HepG2 (cell line): ENCODE data around the gene REPS2.

Source experiments
- GFI1 ChIP-seq: sonication (generic); formaldehyde crosslinking; IDR thresholded peaks from 2 replicates; pipeline ENCODE4 v1.5.0; 2020; ENCODE audit warnings: missing genetic modification reagents, mild to moderate bottlenecking, borderline replicate concordance
- POLR2A ChIP-seq, 2 experiments: IDR thresholded peaks; 2 replicates each; pipeline ENCODE4 v1.6.1; 2011; ENCODE audit warnings: low read depth in 2 of 2, low read length in 2 of 2, mild to moderate bottlenecking in 1 of 2, moderate library complexity in 1 of 2; ENCODE audit not compliant: insufficient read depth in 1 of 2
- SALL2 ChIP-seq: sonication (generic); formaldehyde crosslinking; IDR thresholded peaks from 2 replicates; pipeline ENCODE4 v1.8.1; 2023; ENCODE audit warnings: mild to moderate bottlenecking, missing genetic modification reagents, inconsistent platforms
- TCF12 ChIP-seq, 2 experiments: fragments of 450-650 bp in 1 of 2; sonication (generic) in 1 of 2; formaldehyde crosslinking in 1 of 2; IDR thresholded peaks; 2 replicates each; pipeline versions ENCODE4 v1.6.1 to v1.8.0; 2017 to 2022; ENCODE audit warnings: antibody characterized with exemption in 1 of 2, mild to moderate bottlenecking in 1 of 2, missing genetic modification reagents in 1 of 2, moderate library complexity in 1 of 2
- TIGD3 ChIP-seq: sonication (generic); formaldehyde crosslinking; IDR thresholded peaks from 2 replicates; pipeline ENCODE4 v1.5.1; 2020; ENCODE audit warnings: mild to moderate bottlenecking, missing genetic modification reagents, borderline replicate concordance
- U2AF1 ChIP-seq: fragments of 200-400 bp; formaldehyde crosslinking; optimal IDR thresholded peaks from 2 replicates; pipeline ENCODE3; 2017; ENCODE audit warnings: mild to moderate bottlenecking, low read depth, low read length
- ZKSCAN1 ChIP-seq: fragments of 150-350 bp; IDR thresholded peaks from 2 replicates; pipeline ENCODE4 v1.6.1; 2014; ENCODE audit warnings: low read length
- ZNF143 ChIP-seq: sonication (generic); formaldehyde crosslinking; IDR thresholded peaks from 2 replicates; pipeline ENCODE4 v1.4.0; 2020; ENCODE audit warnings: missing genetic modification reagents

- TF ChIP-seq SALL2 = no peak
- no peak for TF ChIP-seq POLR2A (IDR thresholded peaks at IDR 0.05; ENCODE audit: insufficient read depth in 1 of 2, low read depth in 2 of 2, low read length in 2 of 2)
- TF ChIP-seq ZNF143 = no peak
- TF ChIP-seq ZKSCAN1 = no peak
- no peak for TF ChIP-seq TIGD3 (CRISPR knock-in tag)
- TF ChIP-seq GFI1 (CRISPR knock-in tag) = no peak
- no peak for TF ChIP-seq TCF12 (IDR thresholded peaks at IDR 0.05)
- no peak for TF ChIP-seq TCF12 (CRISPR knock-in tag; IDR thresholded peaks at IDR 0.05)
- TF ChIP-seq U2AF1 = no peak
Observed at GRCh38 chrX:17098516-17099247, 152.2 kb downstream of the REPS2 start.
